ENCODE measurements around the gene GPR4. TPM values are rescaled to one million over a fixed set of nuclear protein-coding genes. Genes with fewer than 3 reads are reported as not detected.
A peak's percentile ranks its signal among the peaks of the same experiment; 100 is the strongest.

The GPR4 gene
- polyA plus RNA-seq, 1 of the 3 experiments (the other 2 are of a cell fraction): 0.69 TPM

- no peak overlapping the region for H3K9ac ChIP-seq
- 44% methylated on average over 9 of the region's 10 CpGs for WGBS (ENCODE audit: low lambda C conversion rate)
- peaks cover 0 to 7% of the 10 kb centered on the region in 2 experiments; a peak in 1 of 4 replicates for H3K4me1 ChIP-seq (ENCODE audit: control insufficient read depth in 1 of 2, insufficient read depth in 2 of 2, low read depth in 1 of 2, low read length in 1 of 2)
- no peaks in the 10 kb centered on the region for H3K79me2 ChIP-seq (ENCODE audit: insufficient read depth)
- no peak for DNase-seq
- H3K27me3 ChIP-seq (ENCODE audit: insufficient read depth): peaks cover 21% of the 10 kb centered on the region; the same call in 1 of the 2 replicates
- peak overlapping the region; percentile 16; the same call in 1 of the 2 replicates for H3K4me2 ChIP-seq
- no peaks in the 10 kb centered on the region for H4K20me1 ChIP-seq (ENCODE audit: insufficient read depth)
- TF ChIP-seq YY1 (IDR thresholded peaks at IDR 0.05; ENCODE audit: low read depth) (no peak), POLR2AphosphoS5 (IDR thresholded peaks at IDR 0.05; ENCODE audit: low read depth, low read length) (no peak), RCOR1 (IDR thresholded peaks at IDR 0.05; ENCODE audit: low read length) (no peak), GATA2 (CRISPR knock-in tag; IDR thresholded peaks at IDR 0.05) (no peak), TEAD4 (IDR thresholded peaks at IDR 0.05; ENCODE audit: borderline replicate concordance, insufficient read depth) (no peak), REST (IDR thresholded peaks at IDR 0.05; ENCODE audit: low read depth, low read length) (no peak), EP300 (IDR thresholded peaks at IDR 0.05; ENCODE audit: borderline replicate concordance in 1 of 2, low read depth in 1 of 2, low read length in 1 of 2) (no peak), MEF2A (IDR thresholded peaks at IDR 0.05; ENCODE audit: borderline replicate concordance, low read depth) (no peak), USF2 (IDR thresholded peaks at IDR 0.05; ENCODE audit: borderline replicate concordance, low read depth, low read length) (no peak), EZH2phosphoT487 (IDR thresholded peaks at IDR 0.05; ENCODE audit: borderline replicate concordance, low read depth) (no peak), TAF1 (IDR thresholded peaks at IDR 0.05; ENCODE audit: borderline replicate concordance, low read depth, low read length) (no peak)
- H3K9me3 ChIP-seq: no peaks in the 10 kb centered on the region
- POLR2A ChIA-PET: no interaction called here
- CTCF ChIA-PET: interaction anchor here (0.6 to 3.0 kb wide), 3 partner anchors 42 to 537 kb away, joined by 3 to 10 read pairs (median 3); partner anchors contain the start of gene QPCTL
- H3K9me2 ChIP-seq: no peaks in the 10 kb centered on the region
- no peak overlapping the region for H3K4me3 ChIP-seq (ENCODE audit: low read depth in 2 of 2, low read length in 1 of 2)
- H3F3A ChIP-seq (replicated peaks; ENCODE audit: insufficient read depth): peaks cover 9% of the 10 kb centered on the region
- no peak overlapping the region for H3K27ac ChIP-seq (ENCODE audit: low read depth in 2 of 2, low read length in 1 of 2)
- H2AFZ ChIP-seq (ENCODE audit: low read depth): no peak overlapping the region
- H3K36me3 ChIP-seq (replicated peaks in 1 of 2; ENCODE audit: control insufficient read depth in 1 of 2, insufficient read depth in 2 of 2, low read length in 1 of 2): no peaks in the 10 kb centered on the region
Observed at GRCh38 chr19:45601115-45601514, 897 bp downstream of the GPR4 start.

GRCh38 chr19:45600340-45600885 lies 1.6 kb downstream of the GPR4 start:
- Histone ChIP-seq H3K4me3 (ENCODE audit: low read depth in 2 of 2, low read length in 1 of 2) (no peak overlapping the region), H3K36me3 (replicated peaks in 1 of 2; ENCODE audit: control insufficient read depth in 1 of 2, insufficient read depth in 2 of 2, low read length in 1 of 2) (no peaks in the 10 kb centered on the region), H3F3A (replicated peaks; ENCODE audit: insufficient read depth) (peaks cover 9% of the 10 kb centered on the region), H3K9me2 (no peaks in the 10 kb centered on the region), H3K4me1 (ENCODE audit: control insufficient read depth in 1 of 2, insufficient read depth in 2 of 2, low read depth in 1 of 2, low read length in 1 of 2) (peaks cover 0 to 7% of the 10 kb centered on the region in 2 experiments; a peak in 1 of 4 replicates), H3K4me2 (no peak overlapping the region), H3K79me2 (ENCODE audit: insufficient read depth) (no peaks in the 10 kb centered on the region), H2AFZ (ENCODE audit: low read depth) (no peak overlapping the region), H3K9ac (no peak overlapping the region), H3K9me3 (no peaks in the 10 kb centered on the region), H3K27ac (ENCODE audit: low read depth in 2 of 2, low read length in 1 of 2) (no peak overlapping the region), H4K20me1 (ENCODE audit: insufficient read depth) (no peaks in the 10 kb centered on the region), H3K27me3 (ENCODE audit: insufficient read depth) (peaks cover 21% of the 10 kb centered on the region; the same call in 1 of the 2 replicates)
- 62% methylated on average over 5 of the region's 5 CpGs for WGBS (ENCODE audit: low lambda C conversion rate)
- POLR2A ChIA-PET: no interaction called here
- CTCF ChIA-PET: interaction anchor here (0.7 to 3.0 kb wide), 2 partner anchors 10 to 43 kb away, joined by 3 to 10 read pairs; no protein-coding TSS in a partner anchor
- no peak for DNase-seq
- TF ChIP-seq CHD2 (IDR thresholded peaks at IDR 0.05; ENCODE audit: low read length, partially characterized antibody) (no peak), RFX5 (IDR thresholded peaks at IDR 0.05; ENCODE audit: low read length) (no peak)
